AG09319 (cell line): ENCODE data around the gene GPR68.

Source experiments
- DNase-seq: peaks from one replicate; pipeline ENCODE4 v3.0.0-alpha.2; 2010; ENCODE audit warnings: low read depth; ENCODE audit errors: extremely low read depth
- CTCF ChIP-seq: IDR thresholded peaks from 2 replicates; pipeline ENCODE4 v1.5.1; 2011; ENCODE audit warnings: low read depth, mild to moderate bottlenecking, inconsistent platforms, low read length, moderate library complexity

The GPR68 gene

GRCh38 chr14:91257328-91258010 lies 13.0 kb upstream of the GPR68 start:
- DNase-seq = no peak
- no peak for TF ChIP-seq CTCF

GRCh38 chr14:91256661-91257060 lies 12.2 kb upstream of the GPR68 start:
- no peak for DNase-seq
- no peak for TF ChIP-seq CTCF

- no peak for DNase-seq
- TF ChIP-seq CTCF = no peak
These were observed 10.7 kb upstream of the GPR68 start for GRCh38 chr14:91255026-91255695.

GRCh38 chr14:91254461-91254860 lies 10.0 kb upstream of the GPR68 start:
- no peak for DNase-seq
- TF ChIP-seq CTCF = no peak

- TF ChIP-seq CTCF = no peak
- no peak for DNase-seq
These were observed 9.4 kb upstream of the GPR68 start for GRCh38 chr14:91253795-91254323.

- TF ChIP-seq CTCF = no peak; the same call in 1 of the 2 replicates
- DNase-seq = no peak
These were observed 8.6 kb upstream of the GPR68 start for GRCh38 chr14:91252871-91253794.

GRCh38 chr14:91250912-91251311 lies 6.4 kb upstream of the GPR68 start:
- DNase-seq = no peak

More at GRCh38 chr14:91250912-91251311, 6.4 kb upstream of the GPR68 start:
- no peak for TF ChIP-seq CTCF
